ENCODE results near the gene MYRIP.

- no peak for TF ChIP-seq CTCF (IDR thresholded peaks at IDR 0.05; ENCODE audit: low read depth, low read length, poor library complexity, severe bottlenecking)
- TF ChIP-seq EZH2phosphoT487 (IDR thresholded peaks at IDR 0.05; ENCODE audit: borderline replicate concordance, low read length), result no peak
Measured at GRCh38 chr3:39808467-39809180, 785 bp upstream of the MYRIP start.

Measured in DOHH2 (cell line).